HCT116 (cell line): ENCODE measurements around the gene FILIP1. TPM values are rescaled to one million over a fixed set of nuclear protein-coding genes. Genes with fewer than 3 reads are reported as not detected.

ENCODE experiments used
- ATAC-seq: fragments of 200-7000 bp; cut with Tn5 transposase; 2 replicates; pipeline ENCODE4 v1.9.1; 2020; ENCODE audit warnings: mild to moderate bottlenecking, moderate library complexity
- BruUV-seq: library from RNA; stranded (reverse); fragments of 400-500 nt; replicated peaks from 2 replicates; lab custom pipeline; 2021; lab: Mats Ljungman, UMichigan
- CTCF ChIA-PET: fragments of 300-600 bp; sonication (Branson Sonifier 250); formaldehyde crosslinking; loops from one replicate; lab custom pipeline; 2021; ENCODE audit warnings: antibody characterized with exemption; lab: Charles Lee
- POLR2A ChIA-PET: fragments of 300-600, 350-600 bp; sonication (Branson Sonifier 250); formaldehyde crosslinking; loops from one replicate; lab custom pipeline; 2021; ENCODE audit warnings: antibody characterized with exemption; lab: Charles Lee
- RAD21 ChIA-PET, 2 experiments: fragments of 300-600 bp; sonication (Branson Sonifier 250); formaldehyde crosslinking; loops; one replicate each; lab custom pipeline; 2023; ENCODE audit warnings: low total read pairs in 2 of 2; ENCODE audit not compliant: uncharacterized antibody in 2 of 2, unreplicated experiment in 2 of 2, low non-redundant PET in 1 of 2; lab: Charles Lee
- DNase-seq: peaks from one replicate; pipeline ENCODE4 v3.0.0-alpha.2; 2010; ENCODE audit warnings: low read depth, low spot score
- H2AFZ ChIP-seq: fragments of 200-600 bp; shearing (Covaris generic), sonication (generic); 2 replicates; pipeline ENCODE4 v1.6.1; 2017; ENCODE audit warnings: low read depth, mixed run types, mixed read lengths, antibody characterized with exemption, low read length; ENCODE audit not compliant: poor library complexity, severe bottlenecking
- H3K27ac ChIP-seq: 2 replicates; pipeline ENCODE4 v1.5.1; 2012; ENCODE audit warnings: low read depth, low read length
- H3K27me3 ChIP-seq: fragments of 200-600 bp; sonication (generic); 2 replicates; pipeline ENCODE4 v1.6.1; 2016; ENCODE audit warnings: mixed run types, low read length, mixed read lengths; ENCODE audit not compliant: insufficient read depth
- H3K36me3 ChIP-seq, 2 experiments: fragments of 200-500 bp in 1 of 2; fragments of 200-600 bp in 1 of 2; sonication (Bioruptor generic) in 1 of 2; sonication (generic) in 1 of 2; 2 replicates each; pipeline versions ENCODE4 v1.5.1 to v1.6.1; 2014 to 2016; ENCODE audit warnings: low read length in 2 of 2, inconsistent platforms in 1 of 2, mixed read lengths in 1 of 2, mixed run types in 1 of 2; ENCODE audit not compliant: insufficient read depth in 2 of 2, control insufficient read depth in 1 of 2
- H3K4me1 ChIP-seq, 2 experiments: fragments of 200-600 bp in 1 of 2; sonication (generic) in 1 of 2; 2 replicates each; pipeline versions ENCODE4 v1.5.1 to v1.6.1; 2012 to 2017; ENCODE audit warnings: low read length in 2 of 2, inconsistent platforms in 1 of 2, mild to moderate bottlenecking in 1 of 2, mixed read lengths in 1 of 2, mixed run types in 1 of 2, moderate library complexity in 1 of 2; ENCODE audit not compliant: insufficient read depth in 2 of 2, control insufficient read depth in 1 of 2
- H3K4me2 ChIP-seq: fragments of 200-600 bp; sonication (generic); 2 replicates; pipeline ENCODE4 v1.6.1; 2017; ENCODE audit warnings: mixed run types, low read length, mixed read lengths
- H3K4me3 ChIP-seq, 2 experiments: fragments of 200-600 bp in 1 of 2; sonication (generic) in 1 of 2; replicated peaks in 1 of 2; 2 replicates each; pipeline ENCODE4 v1.5.1; 2011 to 2016; ENCODE audit warnings: low read length in 2 of 2, control low read depth in 1 of 2, low read depth in 1 of 2, mild to moderate bottlenecking in 1 of 2, mixed read lengths in 1 of 2, mixed run types in 1 of 2
- H3K79me2 ChIP-seq: fragments of 200-600 bp; sonication (generic); 2 replicates; pipeline ENCODE4 v1.6.1; 2017; ENCODE audit warnings: mild to moderate bottlenecking, mixed run types, low read length, moderate library complexity, mixed read lengths; ENCODE audit not compliant: insufficient read depth
- H3K9ac ChIP-seq: fragments of 200-600 bp; sonication (generic); 2 replicates; pipeline ENCODE4 v1.6.1; 2016; ENCODE audit warnings: low read length, mixed read lengths
- H3K9me2 ChIP-seq: fragments of 200-600 bp; sonication (generic), shearing (Covaris generic); 2 replicates; pipeline ENCODE4 v1.6.1; 2017; ENCODE audit warnings: mixed run types, mild to moderate bottlenecking, moderate library complexity; ENCODE audit not compliant: insufficient read depth
- H3K9me3 ChIP-seq, 2 experiments: fragments of 200-500 bp in 1 of 2; fragments of 200-600 bp in 1 of 2; sonication (Bioruptor generic) in 1 of 2; sonication (generic) in 1 of 2; 2 replicates each; pipeline ENCODE4 v1.6.1; 2014 to 2017; ENCODE audit warnings: low read length in 2 of 2, mixed read lengths in 2 of 2, inconsistent platforms in 1 of 2, low read depth in 1 of 2, mild to moderate bottlenecking in 1 of 2, mixed run types in 1 of 2, moderate library complexity in 1 of 2; ENCODE audit not compliant: control insufficient read depth in 1 of 2, insufficient read depth in 1 of 2
- H4K20me1 ChIP-seq: fragments of 200-600 bp; sonication (generic), shearing (Covaris generic); 2 replicates; pipeline ENCODE4 v1.6.1; 2017; ENCODE audit warnings: mixed run types, mild to moderate bottlenecking, moderate library complexity; ENCODE audit not compliant: insufficient read depth
- CBX3 ChIP-seq: IDR thresholded peaks from 2 replicates; pipeline ENCODE4 v1.6.1; 2012; ENCODE audit warnings: low read depth
- CEBPB ChIP-seq: IDR thresholded peaks from 2 replicates; pipeline ENCODE4 v1.6.1; 2012; ENCODE audit warnings: low read depth
- CTCF ChIP-seq, 3 experiments: fragments of 200-600 bp in 1 of 3; sonication (generic) in 1 of 3; IDR thresholded peaks in 2 of 3; conservative IDR thresholded peaks in 1 of 3; 2 replicates each; pipeline ENCODE4 v1.5.1; 2012 to 2017; ENCODE audit warnings: low read depth in 2 of 3, low read length in 2 of 3, antibody characterized with exemption in 1 of 3, borderline replicate concordance in 1 of 3, control low read depth in 1 of 3, mild to moderate bottlenecking in 1 of 3, mixed read lengths in 1 of 3, mixed run types in 1 of 3, moderate library complexity in 1 of 3; ENCODE audit not compliant: insufficient read depth in 1 of 3
- ELF1 ChIP-seq: IDR thresholded peaks from 2 replicates; pipeline ENCODE4 v1.6.1; 2012; ENCODE audit warnings: low read depth, borderline replicate concordance
- EZH2 ChIP-seq: fragments of 200-600 bp; sonication (generic); IDR thresholded peaks from 2 replicates; pipeline ENCODE4 v1.6.1; 2017; ENCODE audit warnings: antibody characterized with exemption, mixed run types
- POLR2A ChIP-seq: IDR thresholded peaks from 2 replicates; pipeline ENCODE4 v1.7.0; 2011; ENCODE audit warnings: borderline replicate concordance; ENCODE audit not compliant: insufficient read depth, insufficient read length; ENCODE audit errors: extremely low read depth
- RAD21 ChIP-seq: IDR thresholded peaks from 2 replicates; pipeline ENCODE4 v1.6.1; 2012; ENCODE audit warnings: low read depth, mild to moderate bottlenecking
- SIN3A ChIP-seq: IDR thresholded peaks from 2 replicates; pipeline ENCODE4 v1.6.1; 2012; ENCODE audit warnings: low read depth
- SP1 ChIP-seq: IDR thresholded peaks from 2 replicates; pipeline ENCODE4 v1.6.1; 2012; ENCODE audit warnings: low read depth
- SRF ChIP-seq: IDR thresholded peaks from 2 replicates; pipeline ENCODE4 v1.6.1; 2012; ENCODE audit warnings: low read depth
- TCF7L2 ChIP-seq: IDR thresholded peaks from 2 replicates; pipeline ENCODE4 v1.7.0; 2011; ENCODE audit warnings: borderline replicate concordance, inconsistent platforms; ENCODE audit not compliant: insufficient read depth, insufficient read length; ENCODE audit errors: extremely low read depth
- intact Hi-C: fragments of 100-400 bp; cut with micrococcal nuclease; formaldehyde crosslinking; loops from 2 replicates; pipeline ENCODE4 v1.10.0; 2022
- total RNA-seq: library from RNA; stranded (reverse); gene quantifications from one replicate; pipeline ENCODE4 v1.2.1, GENCODE V29; 2021; ENCODE audit not compliant: unreplicated experiment
- TF ChIP-seq, protein P1 (sequence below): IDR thresholded peaks from 2 replicates; pipeline ENCODE4 v1.6.1; 2011; ENCODE audit warnings: mild to moderate bottlenecking, low read length, moderate library complexity; ENCODE audit not compliant: insufficient replicate concordance; ENCODE audit errors: extremely low read depth

Gene FILIP1
- total RNA-seq, 1 experiment from 2014 or later, result 0.05 TPM

DNA sequence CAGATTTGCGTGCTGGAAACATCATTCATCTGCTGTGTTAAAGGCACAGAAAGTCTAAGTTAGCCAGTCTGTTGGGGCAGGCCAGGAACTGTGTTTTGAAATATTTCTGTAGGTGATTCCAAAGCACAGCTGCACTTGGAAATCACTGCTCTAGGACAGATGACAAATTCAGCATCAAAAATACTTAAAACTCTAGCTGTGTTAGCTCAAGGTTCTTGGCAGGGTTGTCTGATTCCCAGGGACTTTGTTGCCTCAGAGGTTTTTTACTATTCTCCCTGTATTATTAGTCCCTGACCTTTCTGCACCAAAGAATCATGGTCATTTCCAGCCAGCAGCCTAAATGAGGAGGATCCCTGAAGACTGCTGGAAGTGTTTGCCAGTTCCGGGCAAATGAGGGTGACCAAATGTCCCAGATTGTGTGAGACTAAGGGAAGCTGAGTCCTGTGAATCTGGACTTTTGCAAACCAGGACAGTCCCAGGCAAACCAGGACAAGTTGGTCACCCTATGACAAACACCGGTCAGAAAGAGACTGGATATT is 124.7 kb downstream of the FILIP1 start:
- H4K20me1 ChIP-seq, result no peaks in the 10 kb centered on the region
- no peaks in the 10 kb centered on the region for H3K79me2 ChIP-seq
- H3K27me3 ChIP-seq, result no peaks in the 10 kb centered on the region
- H3K27ac ChIP-seq, result no peak overlapping the region
- BruUV-seq, result no TSS peak
- H3K4me1 ChIP-seq, result no peaks in the 10 kb centered on the region
- H3K9me2 ChIP-seq, result no peaks in the 10 kb centered on the region
- no peaks in the 10 kb centered on the region for H3K9me3 ChIP-seq
- TF ChIP-seq RAD21 (no peak), SRF (no peak), CEBPB (no peak), CBX3 (no peak), SIN3A (no peak), TCF7L2 (no peak), ELF1 (no peak), CTCF (IDR thresholded peaks at IDR 0.05 in 2 of 3, conservative IDR thresholded peaks at IDR 0.05 in 1 of 3; ENCODE audit: borderline replicate concordance in 1 of 3, insufficient read depth in 1 of 3, low read depth in 2 of 3, low read length in 2 of 3) (no peak), EZH2 (no peak), POLR2A (no peak), SP1 (no peak)
- TF ChIP-seq, protein P1, sequence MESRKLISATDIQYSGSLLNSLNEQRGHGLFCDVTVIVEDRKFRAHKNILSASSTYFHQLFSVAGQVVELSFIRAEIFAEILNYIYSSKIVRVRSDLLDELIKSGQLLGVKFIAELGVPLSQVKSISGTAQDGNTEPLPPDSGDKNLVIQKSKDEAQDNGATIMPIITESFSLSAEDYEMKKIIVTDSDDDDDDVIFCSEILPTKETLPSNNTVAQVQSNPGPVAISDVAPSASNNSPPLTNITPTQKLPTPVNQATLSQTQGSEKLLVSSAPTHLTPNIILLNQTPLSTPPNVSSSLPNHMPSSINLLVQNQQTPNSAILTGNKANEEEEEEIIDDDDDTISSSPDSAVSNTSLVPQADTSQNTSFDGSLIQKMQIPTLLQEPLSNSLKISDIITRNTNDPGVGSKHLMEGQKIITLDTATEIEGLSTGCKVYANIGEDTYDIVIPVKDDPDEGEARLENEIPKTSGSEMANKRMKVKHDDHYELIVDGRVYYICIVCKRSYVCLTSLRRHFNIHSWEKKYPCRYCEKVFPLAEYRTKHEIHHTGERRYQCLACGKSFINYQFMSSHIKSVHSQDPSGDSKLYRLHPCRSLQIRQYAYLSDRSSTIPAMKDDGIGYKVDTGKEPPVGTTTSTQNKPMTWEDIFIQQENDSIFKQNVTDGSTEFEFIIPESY, result no peak
- H3K36me3 ChIP-seq, result no peaks in the 10 kb centered on the region
- no peak overlapping the region for H3K9ac ChIP-seq
- H2AFZ ChIP-seq, result no peak overlapping the region
- intact Hi-C loops, result loop anchor here (1.0 kb wide), 1 partner anchor 157 kb away; no protein-coding TSS in a partner anchor
- H3K4me3 ChIP-seq, result no peak overlapping the region
- ChIA-PET CTCF (interaction anchor here (1.1 kb wide), 1 partner anchor 160 kb away, joined by 4 read pairs; no protein-coding TSS in a partner anchor), RAD21 (no interaction called here), POLR2A (no interaction called here)
- no peak for ATAC-seq
- DNase-seq, result no peak
- no peak overlapping the region for H3K4me2 ChIP-seq
